GM13976 (cell line): ENCODE data around the gene DRAM2.

Experiments used
- DNase-seq: peaks from one replicate; pipeline ENCODE4 v3.0.0; 2012; ENCODE audit warnings: low spot score
- in situ Hi-C: fragments of 300-500 bp; cut with MboI; formaldehyde crosslinking; loops from one replicate; pipeline ENCODE4 v1.12.0; 2022; ENCODE audit warnings: low sequenced_read_pairs, mixed read lengths, inconsistent platforms; ENCODE audit not compliant: unreplicated experiment
- TF ChIP-seq, protein P1 (sequence below): IDR thresholded peaks from 2 replicates; pipeline ENCODE4 v1.5.1; 2012; ENCODE audit warnings: borderline replicate concordance, mild to moderate bottlenecking; ENCODE audit not compliant: insufficient read depth; ENCODE audit errors: extremely low read depth, missing control alignments, control extremely low read depth

DRAM2 gene

DNA sequence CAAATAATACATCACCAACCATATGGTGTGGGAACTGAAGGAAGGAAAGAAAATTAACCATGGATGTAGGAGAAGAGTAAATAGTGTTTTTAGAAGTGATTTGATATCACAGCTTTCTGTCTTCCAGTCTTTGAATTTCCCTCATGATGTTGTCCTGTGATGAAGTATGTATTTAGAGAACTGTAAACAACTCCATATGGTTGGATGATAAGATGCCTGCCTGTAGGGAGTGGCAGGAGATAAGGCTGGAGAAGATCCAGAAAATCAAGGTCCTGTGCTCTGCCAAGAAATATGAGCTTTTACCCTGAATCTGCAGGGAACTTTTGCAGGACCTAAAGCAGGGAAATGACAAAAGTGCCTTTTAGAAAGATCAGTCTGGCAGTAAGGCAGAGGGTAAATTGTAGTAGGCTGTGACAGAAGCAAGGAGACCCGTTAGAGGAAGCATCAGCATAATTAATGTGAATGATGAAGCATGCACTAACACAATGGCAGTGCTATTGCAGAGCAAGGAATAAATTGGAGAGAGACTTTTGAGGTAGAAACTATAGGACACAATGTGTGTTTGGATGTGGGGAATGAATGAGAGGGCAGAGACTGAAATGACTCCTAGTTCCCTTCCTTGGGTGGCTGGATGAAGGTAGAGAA, 22.1 kb upstream of the DRAM2 start:
- TF ChIP-seq, protein P1, sequence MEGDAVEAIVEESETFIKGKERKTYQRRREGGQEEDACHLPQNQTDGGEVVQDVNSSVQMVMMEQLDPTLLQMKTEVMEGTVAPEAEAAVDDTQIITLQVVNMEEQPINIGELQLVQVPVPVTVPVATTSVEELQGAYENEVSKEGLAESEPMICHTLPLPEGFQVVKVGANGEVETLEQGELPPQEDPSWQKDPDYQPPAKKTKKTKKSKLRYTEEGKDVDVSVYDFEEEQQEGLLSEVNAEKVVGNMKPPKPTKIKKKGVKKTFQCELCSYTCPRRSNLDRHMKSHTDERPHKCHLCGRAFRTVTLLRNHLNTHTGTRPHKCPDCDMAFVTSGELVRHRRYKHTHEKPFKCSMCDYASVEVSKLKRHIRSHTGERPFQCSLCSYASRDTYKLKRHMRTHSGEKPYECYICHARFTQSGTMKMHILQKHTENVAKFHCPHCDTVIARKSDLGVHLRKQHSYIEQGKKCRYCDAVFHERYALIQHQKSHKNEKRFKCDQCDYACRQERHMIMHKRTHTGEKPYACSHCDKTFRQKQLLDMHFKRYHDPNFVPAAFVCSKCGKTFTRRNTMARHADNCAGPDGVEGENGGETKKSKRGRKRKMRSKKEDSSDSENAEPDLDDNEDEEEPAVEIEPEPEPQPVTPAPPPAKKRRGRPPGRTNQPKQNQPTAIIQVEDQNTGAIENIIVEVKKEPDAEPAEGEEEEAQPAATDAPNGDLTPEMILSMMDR = no peak
- in situ Hi-C loops = no loop called here
- no peak for DNase-seq

DNA sequence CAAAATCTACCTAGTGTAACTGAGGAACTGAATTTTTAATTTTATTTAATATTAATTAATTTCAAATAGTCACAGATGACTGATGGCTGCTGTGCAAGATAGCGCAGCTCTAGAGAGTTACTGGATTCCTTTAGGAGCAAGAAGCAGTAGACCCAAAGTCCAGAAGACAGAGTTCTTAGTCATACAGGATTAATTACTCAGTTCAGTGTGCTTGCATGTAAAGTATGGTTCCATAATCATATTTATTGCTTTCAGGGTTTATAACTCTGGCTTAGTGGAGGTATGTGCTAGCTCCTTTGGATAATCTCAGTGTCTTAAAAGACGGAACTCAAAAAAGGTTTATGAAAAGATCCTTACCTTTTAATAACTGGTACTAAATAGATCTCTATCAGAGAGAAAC, 17.5 kb upstream of the DRAM2 start:
- DNase-seq = no peak
- TF ChIP-seq, protein P1 = no peak
- in situ Hi-C loops = no loop called here

DNA sequence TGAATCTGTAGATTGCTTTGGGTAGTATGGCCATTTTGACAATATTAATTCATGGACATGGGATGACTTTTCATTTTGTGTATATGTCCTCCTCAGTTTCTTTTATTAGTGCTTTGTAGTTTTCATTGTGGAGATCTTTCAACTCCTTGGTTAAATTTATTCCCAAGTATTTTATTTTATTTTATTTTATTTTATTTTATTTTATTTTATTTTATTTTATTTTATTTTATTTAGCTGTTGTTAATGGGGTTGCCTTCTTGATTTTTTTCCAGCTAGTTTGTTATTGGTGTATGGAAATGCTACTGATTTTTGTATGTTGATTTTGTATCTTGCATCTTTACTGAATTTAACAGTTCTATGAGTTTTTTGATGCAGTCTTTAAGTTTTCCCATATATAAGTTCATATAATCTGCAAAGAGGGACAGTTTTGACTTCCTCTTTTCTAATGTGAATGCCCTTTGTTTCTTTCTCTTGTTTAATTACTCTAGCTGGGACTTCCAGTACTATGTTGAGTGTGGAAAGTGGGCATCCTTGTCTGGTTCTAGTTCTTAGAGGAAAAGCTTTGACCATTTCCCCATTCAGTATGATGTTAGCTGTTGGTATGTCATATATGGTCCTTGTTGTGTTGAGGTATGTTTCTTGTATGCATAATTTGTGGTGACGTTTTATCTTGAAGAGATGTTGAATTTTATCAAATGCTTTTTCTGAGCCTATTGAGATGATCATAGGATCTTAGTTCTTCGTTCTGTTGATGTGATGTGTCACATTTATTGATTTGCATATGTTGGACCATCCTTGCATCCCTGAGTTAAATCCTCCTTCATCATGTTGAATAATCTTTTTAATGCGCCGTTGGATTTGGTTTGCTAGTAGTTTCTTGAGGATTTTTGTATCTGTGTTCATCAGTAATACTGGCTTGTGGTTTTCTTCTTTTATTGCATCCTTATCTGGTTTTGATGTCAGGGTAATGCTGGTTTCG, 14.4 kb upstream of the DRAM2 start:
- in situ Hi-C loops = no loop called here
- DNase-seq = no peak
- TF ChIP-seq, protein P1 = no peak

DNA sequence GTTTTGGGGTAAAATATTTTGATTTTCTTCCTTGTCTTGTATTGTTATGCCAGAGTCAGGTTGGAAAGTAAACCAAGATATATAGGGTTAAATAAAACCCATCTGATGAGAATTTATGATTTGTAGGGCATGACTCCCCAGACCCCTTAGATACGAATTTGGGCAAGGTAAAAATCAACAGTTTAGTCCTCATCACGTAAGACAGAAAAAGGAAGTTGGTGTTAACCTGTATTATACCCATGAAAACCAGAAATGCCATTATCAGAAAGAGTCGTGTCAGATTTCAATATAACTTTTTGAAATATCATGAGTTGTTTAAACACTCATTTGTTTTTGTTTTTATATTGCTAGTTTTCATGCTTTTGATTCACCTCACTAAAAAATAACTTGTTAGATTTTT, 11.9 kb upstream of the DRAM2 start:
- no peak for DNase-seq
- in situ Hi-C loops = no loop called here
- TF ChIP-seq, protein P1 = no peak

DNA sequence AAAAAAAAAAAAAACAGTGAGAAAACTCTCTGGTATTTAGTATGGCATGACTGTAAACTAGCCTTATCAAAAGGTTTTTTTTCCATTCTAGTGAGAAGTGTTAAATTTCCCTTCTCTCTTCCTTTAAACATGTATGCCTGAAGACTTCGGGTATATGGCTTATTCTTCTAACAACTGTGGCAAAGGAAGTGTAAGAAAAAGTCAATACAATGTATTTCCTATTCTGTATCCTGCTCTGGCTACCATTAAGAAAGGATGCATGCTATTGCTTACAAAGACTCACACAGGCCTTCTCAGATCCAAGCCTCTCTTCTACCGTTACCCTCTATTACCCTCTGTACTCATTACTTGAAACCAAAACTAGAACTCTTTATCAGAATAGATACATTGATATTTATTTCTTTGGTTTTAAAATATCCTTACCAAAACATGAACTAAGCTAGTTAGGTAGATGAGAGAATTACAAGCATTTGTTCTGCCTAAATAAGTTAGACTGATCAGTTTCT, 8.5 kb upstream of the DRAM2 start:
- no peak for DNase-seq
- TF ChIP-seq, protein P1 = no peak
- in situ Hi-C loops = loop anchor here (10.0 kb wide), 1 partner anchor 274 kb away; the partner anchor contains the start of gene CD53

DNA sequence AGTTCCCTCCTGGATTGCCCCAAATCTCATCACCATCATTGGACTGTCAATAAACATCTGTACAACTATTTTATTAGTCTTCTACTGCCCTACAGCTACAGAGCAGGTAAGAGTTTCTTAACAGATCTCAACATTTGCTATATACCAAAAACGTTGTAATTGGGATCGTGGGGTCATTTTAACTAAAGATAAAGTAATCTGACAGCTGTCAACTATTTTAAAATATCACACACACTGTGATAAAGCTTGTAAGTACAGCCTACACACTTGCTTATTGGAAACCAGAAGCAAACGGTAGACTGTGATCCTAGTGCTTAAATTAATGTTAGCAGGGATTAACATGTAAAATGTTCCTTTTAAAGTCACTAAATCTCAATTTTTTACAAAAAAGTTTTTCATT, 8.1 kb upstream of the DRAM2 start:
- TF ChIP-seq, protein P1 = no peak
- DNase-seq = no peak
- in situ Hi-C loops = loop anchor here (10.0 kb wide), 1 partner anchor 273 kb away; the partner anchor contains the start of gene CD53
